ENCODE data around the gene HOXD11. TPM values are rescaled to one million over a fixed set of nuclear protein-coding genes. Genes with fewer than 3 reads are reported as not detected.
A peak's percentile ranks its signal among the peaks of the same experiment; 100 is the strongest.

The HOXD11 gene
- total RNA-seq, 1 donor = not detected

DNA sequence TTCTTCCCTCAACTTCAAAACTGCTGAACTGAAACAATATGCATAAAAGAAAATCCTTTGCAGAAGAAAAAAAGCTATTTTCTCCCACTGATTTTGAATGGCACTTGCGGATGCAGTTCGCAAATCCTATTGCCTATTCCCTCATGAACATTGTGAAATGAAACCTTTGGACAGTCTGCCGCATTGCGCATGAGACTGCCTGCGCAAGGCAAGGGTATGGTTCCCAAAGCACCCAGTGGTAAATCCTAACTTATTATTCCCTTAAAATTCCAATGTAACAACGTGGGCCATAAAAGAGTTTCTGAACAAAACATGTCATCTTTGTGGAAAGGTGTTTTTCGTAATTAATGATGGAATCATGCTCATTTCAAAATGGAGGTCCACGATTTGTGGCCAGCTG lies 30.8 kb downstream of the HOXD11 start:
- H3K4me3 ChIP-seq (ENCODE audit: low read depth, low read length) = no peak overlapping the region
- TF ChIP-seq, protein P1, sequence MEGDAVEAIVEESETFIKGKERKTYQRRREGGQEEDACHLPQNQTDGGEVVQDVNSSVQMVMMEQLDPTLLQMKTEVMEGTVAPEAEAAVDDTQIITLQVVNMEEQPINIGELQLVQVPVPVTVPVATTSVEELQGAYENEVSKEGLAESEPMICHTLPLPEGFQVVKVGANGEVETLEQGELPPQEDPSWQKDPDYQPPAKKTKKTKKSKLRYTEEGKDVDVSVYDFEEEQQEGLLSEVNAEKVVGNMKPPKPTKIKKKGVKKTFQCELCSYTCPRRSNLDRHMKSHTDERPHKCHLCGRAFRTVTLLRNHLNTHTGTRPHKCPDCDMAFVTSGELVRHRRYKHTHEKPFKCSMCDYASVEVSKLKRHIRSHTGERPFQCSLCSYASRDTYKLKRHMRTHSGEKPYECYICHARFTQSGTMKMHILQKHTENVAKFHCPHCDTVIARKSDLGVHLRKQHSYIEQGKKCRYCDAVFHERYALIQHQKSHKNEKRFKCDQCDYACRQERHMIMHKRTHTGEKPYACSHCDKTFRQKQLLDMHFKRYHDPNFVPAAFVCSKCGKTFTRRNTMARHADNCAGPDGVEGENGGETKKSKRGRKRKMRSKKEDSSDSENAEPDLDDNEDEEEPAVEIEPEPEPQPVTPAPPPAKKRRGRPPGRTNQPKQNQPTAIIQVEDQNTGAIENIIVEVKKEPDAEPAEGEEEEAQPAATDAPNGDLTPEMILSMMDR (IDR thresholded peaks at IDR 0.05; ENCODE audit: insufficient read depth, low read length) = no peak
- DNase-seq (ENCODE audit: low read depth) = no peak

DNA sequence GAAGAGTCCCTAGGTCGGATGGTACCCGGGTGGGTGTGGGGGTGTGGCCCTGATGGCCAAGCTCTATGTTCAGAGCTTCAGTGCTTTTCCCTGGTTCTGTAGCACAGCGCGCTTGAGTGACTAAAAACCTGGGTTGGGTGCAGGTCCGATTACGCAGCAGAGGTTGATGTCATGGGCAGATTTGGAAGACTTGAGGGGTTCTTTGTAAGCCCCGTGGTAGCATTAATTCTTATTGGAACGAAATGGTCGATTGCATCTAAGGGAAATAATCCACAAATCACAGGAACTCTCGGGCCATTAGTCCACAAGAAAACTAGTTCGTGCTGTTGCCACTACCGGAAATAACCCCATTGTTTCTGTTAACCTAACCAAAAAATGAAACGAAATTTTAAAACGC lies 31.4 kb downstream of the HOXD11 start:
- no peak overlapping the region for H3K4me3 ChIP-seq (ENCODE audit: low read depth, low read length)
- DNase-seq (ENCODE audit: low read depth) = no peak
- TF ChIP-seq, protein P1 (IDR thresholded peaks at IDR 0.05; ENCODE audit: insufficient read depth, low read length) = no peak

DNA sequence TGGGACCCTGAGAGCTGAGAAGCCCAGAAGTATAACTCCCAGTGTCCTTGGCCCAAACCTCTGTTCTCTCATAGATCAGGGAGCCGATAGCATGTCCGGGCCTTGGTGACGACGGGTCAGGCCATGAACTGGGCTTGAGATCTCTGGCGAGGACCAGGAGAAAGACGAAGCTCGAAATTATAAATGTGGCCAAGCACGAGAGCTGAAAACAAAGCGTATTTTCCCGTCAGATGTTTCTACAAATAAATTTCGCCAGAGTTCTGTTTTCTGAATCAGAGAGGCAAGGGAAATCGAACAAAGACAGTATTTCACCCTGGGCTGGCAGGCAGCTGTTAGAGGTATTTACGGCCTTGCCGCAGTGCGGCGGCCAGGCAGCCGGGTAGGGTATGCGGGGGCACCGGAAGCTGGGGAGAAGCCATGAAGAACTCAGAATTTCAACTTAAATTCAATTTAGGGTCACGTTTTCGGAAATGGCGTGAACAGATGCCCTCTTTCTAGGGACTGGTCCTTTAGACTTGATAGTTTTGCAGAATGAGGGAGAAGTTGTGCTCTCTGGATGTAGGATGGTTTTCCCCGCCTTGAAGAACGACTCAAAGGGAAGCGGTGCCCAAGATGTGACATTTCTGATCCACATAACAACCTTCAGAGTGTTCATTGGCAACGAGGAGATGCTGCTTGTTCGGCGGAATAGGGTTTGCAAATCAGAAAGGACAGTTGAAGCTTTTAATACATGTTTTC lies 32.0 kb downstream of the HOXD11 start:
- TF ChIP-seq, protein P1 (IDR thresholded peaks at IDR 0.05; ENCODE audit: insufficient read depth, low read length) = no peak
- no peak for DNase-seq (ENCODE audit: low read depth)
- no peak overlapping the region for H3K4me3 ChIP-seq (ENCODE audit: low read depth, low read length)

DNA sequence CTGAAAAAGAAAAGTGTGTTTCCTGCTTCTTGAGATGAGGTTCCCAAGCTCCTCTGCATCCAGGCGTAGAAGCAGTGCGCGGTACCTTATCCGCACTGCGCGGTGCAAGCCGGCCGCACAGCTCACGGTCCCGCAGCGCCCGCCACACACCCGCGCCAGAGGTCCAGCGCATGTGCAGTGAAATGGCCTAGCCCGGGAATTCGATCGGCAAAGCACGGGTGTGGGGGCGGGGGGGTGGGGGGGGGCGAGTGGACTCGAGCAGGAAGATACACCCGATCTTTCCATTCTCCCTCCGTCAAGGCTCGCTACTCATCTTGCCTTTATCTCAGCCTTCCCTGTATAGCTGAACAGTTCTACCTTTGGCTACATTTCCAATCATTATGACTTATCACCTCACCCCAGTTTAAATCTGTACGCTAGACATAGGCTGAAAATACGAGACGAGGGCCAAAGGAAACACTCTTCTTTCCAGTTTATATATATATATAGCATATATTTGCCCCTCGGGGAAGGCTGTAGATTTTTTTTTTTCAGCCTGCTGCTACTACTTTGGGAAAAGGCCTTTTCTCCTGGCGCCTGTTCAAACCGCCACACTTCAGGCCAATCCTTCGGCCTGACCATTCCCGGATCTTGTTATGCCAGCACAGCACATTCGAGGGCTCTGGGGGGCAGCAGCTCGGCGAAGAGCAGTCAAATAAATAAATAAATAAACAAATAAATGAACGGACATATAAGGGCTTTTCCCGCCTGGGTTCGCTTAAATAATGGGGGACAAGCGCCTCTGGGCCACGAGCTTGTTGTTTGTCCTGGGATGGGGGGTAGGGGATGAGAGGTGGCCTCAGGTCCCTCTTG lies 32.8 kb downstream of the HOXD11 start:
- DNase-seq (ENCODE audit: low read depth) = no peak
- TF ChIP-seq, protein P1 (IDR thresholded peaks at IDR 0.05; ENCODE audit: insufficient read depth, low read length) = no peak
- H3K4me3 ChIP-seq (ENCODE audit: low read depth, low read length) = peak overlapping the region; percentile 33

DNA sequence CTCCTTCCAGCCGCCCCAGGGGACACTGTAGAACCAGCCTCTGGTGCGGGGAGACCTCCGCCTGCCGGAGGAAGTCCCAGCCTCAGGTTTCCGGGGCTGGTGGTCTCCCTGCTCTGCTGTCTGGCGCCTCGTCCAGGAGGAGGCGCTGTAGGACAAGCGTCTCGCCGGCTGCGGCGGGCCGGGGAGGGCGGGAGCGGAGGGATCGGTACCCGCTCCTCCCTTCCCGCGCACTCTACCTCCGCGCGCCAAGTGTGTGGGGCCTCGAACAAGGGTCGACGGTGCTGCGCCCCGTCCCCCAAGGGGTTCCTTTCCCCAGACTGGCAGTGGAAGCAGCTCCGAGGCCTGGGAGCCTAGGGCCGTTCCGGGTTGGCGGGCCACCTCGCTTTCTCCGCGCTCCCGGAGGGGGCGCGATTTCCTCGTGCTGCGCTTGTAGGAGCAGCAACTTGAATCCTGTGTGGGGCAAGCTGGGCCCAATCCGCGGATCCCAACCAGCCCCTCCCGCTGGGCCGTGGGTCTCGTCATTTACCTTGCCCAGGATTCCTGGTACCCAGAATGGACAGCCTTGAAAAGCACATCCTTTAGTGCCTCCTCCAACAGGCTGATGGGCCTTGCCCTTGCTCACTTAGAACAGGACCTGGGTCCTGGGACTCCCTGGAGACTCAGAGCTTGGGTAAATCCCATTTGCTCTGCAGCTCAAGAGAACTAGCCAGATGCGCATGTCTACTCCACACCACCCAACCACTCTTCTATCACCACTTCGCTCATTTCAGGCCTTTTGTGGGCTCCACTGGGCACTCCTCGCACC lies 33.6 kb downstream of the HOXD11 start:
- TF ChIP-seq, protein P1 (IDR thresholded peaks at IDR 0.05; ENCODE audit: insufficient read depth, low read length) = peak; percentile 81
- H3K4me3 ChIP-seq (ENCODE audit: low read depth, low read length) = peak overlapping the region; percentile 67
- DNase-seq (ENCODE audit: low read depth) = peak; percentile 47

DNA sequence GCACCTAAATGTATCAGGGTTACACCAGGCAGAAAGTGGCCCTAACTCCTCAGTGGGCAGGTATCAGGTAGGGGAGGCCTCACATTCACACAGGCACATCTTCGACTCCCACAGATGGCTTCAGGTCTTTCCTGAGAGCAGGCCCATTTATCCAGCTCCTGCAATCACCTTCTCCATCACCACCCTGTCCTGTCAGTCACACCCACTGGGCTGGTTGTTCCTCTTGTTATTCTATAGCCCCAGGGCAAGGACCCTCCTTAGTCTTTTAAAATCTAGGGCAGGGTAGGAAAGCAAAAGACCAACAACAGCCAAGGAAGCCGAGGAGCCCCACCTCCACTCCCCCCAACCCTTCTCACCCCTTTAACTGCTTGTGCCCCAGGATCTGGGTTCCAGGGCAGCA lies 35.2 kb downstream of the HOXD11 start:
- H3K4me3 ChIP-seq (ENCODE audit: low read depth, low read length) = no peak overlapping the region
- no peak for DNase-seq (ENCODE audit: low read depth)
- TF ChIP-seq, protein P1 (IDR thresholded peaks at IDR 0.05; ENCODE audit: insufficient read depth, low read length) = no peak

All from fibroblast of the aortic adventitia (primary cell).